ENCODE measurements around the gene KCTD2. TPM values are rescaled to one million over a fixed set of nuclear protein-coding genes. Genes with fewer than 3 reads are reported as not detected.
"Not testable (repeated sequence)": the region's sequence is repeated elsewhere in the genome, so short reads cannot be mapped to it uniquely, and the experiment has no call there.

KCTD2 gene
- total RNA-seq, 1 experiment from 2014 or later, result 23.3 TPM

GRCh38 chr17:75041656-75042280 is 5.3 kb upstream of the KCTD2 start:
- in situ Hi-C loops (cut with HindIII; ENCODE audit: low pct_unique_long_range_greater_than_20kb, low sequenced_read_pairs), result no loop called here
- DNase-seq (ENCODE audit: low read depth, low spot score), result no peak

GRCh38 chr17:75043789-75044188 is 3.2 kb upstream of the KCTD2 start:
- DNase-seq (ENCODE audit: low read depth, low spot score); in situ Hi-C loops (cut with HindIII; ENCODE audit: low pct_unique_long_range_greater_than_20kb, low sequenced_read_pairs): not testable (repeated sequence)

- no peak for DNase-seq (ENCODE audit: low read depth, low spot score)
- in situ Hi-C loops (cut with HindIII; ENCODE audit: low pct_unique_long_range_greater_than_20kb, low sequenced_read_pairs), result no loop called here
Measured at GRCh38 chr17:75044716-75045115, 2.3 kb upstream of the KCTD2 start.

- DNase-seq (ENCODE audit: low read depth, low spot score); in situ Hi-C loops (cut with HindIII; ENCODE audit: low pct_unique_long_range_greater_than_20kb, low sequenced_read_pairs): not testable (repeated sequence)
Measured at GRCh38 chr17:75045946-75046406, 1.0 kb upstream of the KCTD2 start.

GRCh38 chr17:75047398-75048098 is 523 bp downstream of the KCTD2 start:
- in situ Hi-C loops (cut with HindIII; ENCODE audit: low pct_unique_long_range_greater_than_20kb, low sequenced_read_pairs), result no loop called here
- no peak for DNase-seq (ENCODE audit: low read depth, low spot score)

- no peak for DNase-seq (ENCODE audit: low read depth, low spot score)
- in situ Hi-C loops (cut with HindIII; ENCODE audit: low pct_unique_long_range_greater_than_20kb, low sequenced_read_pairs), result no loop called here
Measured at GRCh38 chr17:75048249-75048878, 1.3 kb downstream of the KCTD2 start.

- in situ Hi-C loops (cut with HindIII; ENCODE audit: low pct_unique_long_range_greater_than_20kb, low sequenced_read_pairs), result no loop called here
- DNase-seq (ENCODE audit: low read depth, low spot score), result no peak
Measured at GRCh38 chr17:75049057-75049456, 2.0 kb downstream of the KCTD2 start.

- in situ Hi-C loops (cut with HindIII; ENCODE audit: low pct_unique_long_range_greater_than_20kb, low sequenced_read_pairs), result no loop called here
Measured at GRCh38 chr17:75049706-75050105, 2.7 kb downstream of the KCTD2 start.

GRCh38 chr17:75051941-75052340 is 4.9 kb downstream of the KCTD2 start:
- DNase-seq (ENCODE audit: low read depth, low spot score), result no peak
- in situ Hi-C loops (cut with HindIII; ENCODE audit: low pct_unique_long_range_greater_than_20kb, low sequenced_read_pairs), result no loop called here

More at GRCh38 chr17:75049706-75050105, 2.7 kb downstream of the KCTD2 start:
- DNase-seq (ENCODE audit: low read depth, low spot score), result no peak

- DNase-seq (ENCODE audit: low read depth, low spot score), result peak; percentile 74
- in situ Hi-C loops (cut with HindIII; ENCODE audit: low pct_unique_long_range_greater_than_20kb, low sequenced_read_pairs), result no loop called here
Measured at GRCh38 chr17:75059369-75060345, 12.6 kb downstream of the KCTD2 start.

- DNase-seq (ENCODE audit: low read depth, low spot score), result no peak
- in situ Hi-C loops (cut with HindIII; ENCODE audit: low pct_unique_long_range_greater_than_20kb, low sequenced_read_pairs), result no loop called here
Measured at GRCh38 chr17:75060434-75061054, 13.5 kb downstream of the KCTD2 start.

- no peak for DNase-seq (ENCODE audit: low read depth, low spot score)
- in situ Hi-C loops (cut with HindIII; ENCODE audit: low pct_unique_long_range_greater_than_20kb, low sequenced_read_pairs), result no loop called here
Measured at GRCh38 chr17:75061055-75061438, 14.0 kb downstream of the KCTD2 start.

- no peak for DNase-seq (ENCODE audit: low read depth, low spot score)
- in situ Hi-C loops (cut with HindIII; ENCODE audit: low pct_unique_long_range_greater_than_20kb, low sequenced_read_pairs), result no loop called here
Measured at GRCh38 chr17:75061618-75062017, 14.6 kb downstream of the KCTD2 start.

- DNase-seq (ENCODE audit: low read depth, low spot score), result no peak
- in situ Hi-C loops (cut with HindIII; ENCODE audit: low pct_unique_long_range_greater_than_20kb, low sequenced_read_pairs), result no loop called here
Measured at GRCh38 chr17:75063201-75063600, 16.2 kb downstream of the KCTD2 start.

- in situ Hi-C loops (cut with HindIII; ENCODE audit: low pct_unique_long_range_greater_than_20kb, low sequenced_read_pairs), result no loop called here
- no peak for DNase-seq (ENCODE audit: low read depth, low spot score)
Measured at GRCh38 chr17:75063626-75064025, 16.6 kb downstream of the KCTD2 start.

GRCh38 chr17:75064040-75064439 is 17.0 kb downstream of the KCTD2 start:
- DNase-seq (ENCODE audit: low read depth, low spot score), result no peak
- in situ Hi-C loops (cut with HindIII; ENCODE audit: low pct_unique_long_range_greater_than_20kb, low sequenced_read_pairs), result no loop called here

GRCh38 chr17:75064460-75064859 is 17.4 kb downstream of the KCTD2 start:
- in situ Hi-C loops (cut with HindIII; ENCODE audit: low pct_unique_long_range_greater_than_20kb, low sequenced_read_pairs), result no loop called here
- no peak for DNase-seq (ENCODE audit: low read depth, low spot score)
